KMS-11 (cell line): Measurements from ENCODE around the gene MRPL10.

Experiments
- H2AFZ ChIP-seq: fragments of 200-600 bp; sonication (generic); 2 replicates; pipeline ENCODE4 v1.6.1; 2016; ENCODE audit warnings: antibody characterized with exemption, mixed run types, low read depth
- H3K27ac ChIP-seq: fragments of 200-600 bp; sonication (generic); 2 replicates; pipeline ENCODE4 v1.6.1; 2016; ENCODE audit warnings: mild to moderate bottlenecking, mixed run types
- H3K27me3 ChIP-seq: fragments of 200-600 bp; sonication (generic); 2 replicates; pipeline ENCODE4 v1.6.1; 2017; ENCODE audit warnings: mild to moderate bottlenecking, low read depth, mixed run types, moderate library complexity; ENCODE audit not compliant: insufficient read depth
- H3K36me3 ChIP-seq: fragments of 200-600 bp; sonication (generic); 2 replicates; pipeline ENCODE4 v1.6.1; 2017; ENCODE audit warnings: mild to moderate bottlenecking, mixed run types; ENCODE audit not compliant: insufficient read depth
- H3K4me1 ChIP-seq: fragments of 200-600 bp; sonication (generic); 2 replicates; pipeline ENCODE4 v1.6.1; 2016; ENCODE audit warnings: mild to moderate bottlenecking, low read depth, mixed run types; ENCODE audit not compliant: poor library complexity, severe bottlenecking
- H3K4me2 ChIP-seq: fragments of 200-600 bp; sonication (generic); 2 replicates; pipeline ENCODE4 v1.7.0; 2016; ENCODE audit warnings: mild to moderate bottlenecking, mixed run types
- H3K4me3 ChIP-seq: fragments of 200-600 bp; sonication (generic); IDR thresholded peaks from 2 replicates; pipeline ENCODE4 v1.6.1; 2017; ENCODE audit warnings: low read depth, low read length, mixed read lengths; ENCODE audit not compliant: insufficient read depth
- H3K79me2 ChIP-seq: fragments of 200-600 bp; sonication (generic); 2 replicates; pipeline ENCODE4 v1.6.1; 2016; ENCODE audit warnings: low read depth, mixed run types; ENCODE audit not compliant: insufficient read depth
- H3K9ac ChIP-seq: fragments of 200-600 bp; sonication (generic); 2 replicates; pipeline ENCODE4 v1.6.1; 2016; ENCODE audit warnings: mild to moderate bottlenecking, mixed run types
- H4K20me1 ChIP-seq: fragments of 200-600 bp; sonication (generic); 2 replicates; pipeline ENCODE4 v1.6.1; 2016; ENCODE audit warnings: mild to moderate bottlenecking, mixed run types; ENCODE audit not compliant: insufficient read depth
- CTCF ChIP-seq: fragments of 200-600 bp; sonication (generic); conservative IDR thresholded peaks from 2 replicates; pipeline ENCODE4 v1.6.1; 2017; ENCODE audit warnings: low read depth, mild to moderate bottlenecking, antibody characterized with exemption, low read length, moderate library complexity, mixed read lengths

The MRPL10 gene

GRCh38 chr17:47850373-47850691 is 19.0 kb upstream of the MRPL10 start:
- H3K4me2 ChIP-seq = no peak overlapping the region
- no peaks in the 10 kb centered on the region for H3K79me2 ChIP-seq
- H2AFZ ChIP-seq = no peak overlapping the region
- H3K27ac ChIP-seq = no peak overlapping the region
- no peaks in the 10 kb centered on the region for H3K4me1 ChIP-seq
- H3K36me3 ChIP-seq = no peaks in the 10 kb centered on the region
- no peak overlapping the region for H3K9ac ChIP-seq
- no peaks in the 10 kb centered on the region for H4K20me1 ChIP-seq
- no peak overlapping the region for H3K4me3 ChIP-seq
- H3K27me3 ChIP-seq = peaks cover 99% of the 10 kb centered on the region
- TF ChIP-seq CTCF = no peak

- Histone ChIP-seq H3K79me2 (no peaks in the 10 kb centered on the region), H2AFZ (no peak overlapping the region), H3K27me3 (peaks cover 81% of the 10 kb centered on the region), H3K4me3 (no peak overlapping the region), H3K36me3 (no peaks in the 10 kb centered on the region), H3K27ac (no peak overlapping the region), H4K20me1 (no peaks in the 10 kb centered on the region), H3K4me2 (no peak overlapping the region), H3K9ac (no peak overlapping the region), H3K4me1 (no peaks in the 10 kb centered on the region)
- no peak for TF ChIP-seq CTCF
Measured at GRCh38 chr17:47848198-47848513, 16.8 kb upstream of the MRPL10 start.

- no peaks in the 10 kb centered on the region for H3K36me3 ChIP-seq
- H2AFZ ChIP-seq = no peak overlapping the region
- H3K27ac ChIP-seq = no peak overlapping the region
- no peak overlapping the region for H3K9ac ChIP-seq
- no peak for TF ChIP-seq CTCF
- H3K4me1 ChIP-seq = no peaks in the 10 kb centered on the region
- no peaks in the 10 kb centered on the region for H3K79me2 ChIP-seq
- H3K4me2 ChIP-seq = no peak overlapping the region
- H3K4me3 ChIP-seq = no peak overlapping the region
- peaks cover 75% of the 10 kb centered on the region for H3K27me3 ChIP-seq
- no peaks in the 10 kb centered on the region for H4K20me1 ChIP-seq
Measured at GRCh38 chr17:47847341-47848197, 16.2 kb upstream of the MRPL10 start.

GRCh38 chr17:47846716-47847340 is 15.5 kb upstream of the MRPL10 start:
- H3K9ac ChIP-seq = no peak overlapping the region
- no peaks in the 10 kb centered on the region for H4K20me1 ChIP-seq
- H3K36me3 ChIP-seq = no peaks in the 10 kb centered on the region
- no peaks in the 10 kb centered on the region for H3K79me2 ChIP-seq
- no peak for TF ChIP-seq CTCF
- H3K4me3 ChIP-seq = no peak overlapping the region
- no peak overlapping the region for H2AFZ ChIP-seq
- H3K4me2 ChIP-seq = no peak overlapping the region
- H3K4me1 ChIP-seq = peaks cover 3% of the 10 kb centered on the region
- H3K27me3 ChIP-seq = peaks cover 68% of the 10 kb centered on the region
- H3K27ac ChIP-seq = no peak overlapping the region
